ENCODE data around the gene UGT2B7.

The UGT2B7 gene

GRCh38 chr4:69126024-69126423 lies 29.8 kb downstream of the UGT2B7 start:
- in situ Hi-C loops (cut with MboI; ENCODE audit: low pct_unique_long_range_greater_than_20kb, low sequenced_read_pairs): no loop called here

GRCh38 chr4:69133993-69134392 lies 37.7 kb downstream of the UGT2B7 start:
- in situ Hi-C loops (cut with MboI; ENCODE audit: low pct_unique_long_range_greater_than_20kb, low sequenced_read_pairs): no loop called here
- DNase-seq: no peak

More at GRCh38 chr4:69126024-69126423, 29.8 kb downstream of the UGT2B7 start:
- no peak for DNase-seq

- in situ Hi-C loops (cut with MboI; ENCODE audit: low pct_unique_long_range_greater_than_20kb, low sequenced_read_pairs): no loop called here
- no peak for DNase-seq
Measured at GRCh38 chr4:69134471-69134870, 38.2 kb downstream of the UGT2B7 start.

- in situ Hi-C loops (cut with MboI; ENCODE audit: low pct_unique_long_range_greater_than_20kb, low sequenced_read_pairs): no loop called here
- no peak for DNase-seq
Measured at GRCh38 chr4:69141320-69141719, 45.0 kb downstream of the UGT2B7 start.

- in situ Hi-C loops (cut with MboI; ENCODE audit: low pct_unique_long_range_greater_than_20kb, low sequenced_read_pairs): no loop called here
- no peak for DNase-seq
Measured at GRCh38 chr4:69147334-69147733, 51.1 kb downstream of the UGT2B7 start.

- DNase-seq: no peak
- in situ Hi-C loops (cut with MboI; ENCODE audit: low pct_unique_long_range_greater_than_20kb, low sequenced_read_pairs): no loop called here
Measured at GRCh38 chr4:69154021-69154420, 57.7 kb downstream of the UGT2B7 start.

- DNase-seq: no peak
- in situ Hi-C loops (cut with MboI; ENCODE audit: low pct_unique_long_range_greater_than_20kb, low sequenced_read_pairs): no loop called here
Measured at GRCh38 chr4:69156913-69157312, 60.6 kb downstream of the UGT2B7 start.

Measured in KBM-7 (cell line).